ENCODE data around the gene B2M. TPM values are rescaled to one million over a fixed set of nuclear protein-coding genes. Genes with fewer than 3 reads are reported as not detected.

B2M gene
- total and polyA plus RNA-seq, 2 of the 8 experiments (the other 6 are each of a cell fraction or from before 2014, with no cell fraction given), result 78.9 to 907 TPM

DNA sequence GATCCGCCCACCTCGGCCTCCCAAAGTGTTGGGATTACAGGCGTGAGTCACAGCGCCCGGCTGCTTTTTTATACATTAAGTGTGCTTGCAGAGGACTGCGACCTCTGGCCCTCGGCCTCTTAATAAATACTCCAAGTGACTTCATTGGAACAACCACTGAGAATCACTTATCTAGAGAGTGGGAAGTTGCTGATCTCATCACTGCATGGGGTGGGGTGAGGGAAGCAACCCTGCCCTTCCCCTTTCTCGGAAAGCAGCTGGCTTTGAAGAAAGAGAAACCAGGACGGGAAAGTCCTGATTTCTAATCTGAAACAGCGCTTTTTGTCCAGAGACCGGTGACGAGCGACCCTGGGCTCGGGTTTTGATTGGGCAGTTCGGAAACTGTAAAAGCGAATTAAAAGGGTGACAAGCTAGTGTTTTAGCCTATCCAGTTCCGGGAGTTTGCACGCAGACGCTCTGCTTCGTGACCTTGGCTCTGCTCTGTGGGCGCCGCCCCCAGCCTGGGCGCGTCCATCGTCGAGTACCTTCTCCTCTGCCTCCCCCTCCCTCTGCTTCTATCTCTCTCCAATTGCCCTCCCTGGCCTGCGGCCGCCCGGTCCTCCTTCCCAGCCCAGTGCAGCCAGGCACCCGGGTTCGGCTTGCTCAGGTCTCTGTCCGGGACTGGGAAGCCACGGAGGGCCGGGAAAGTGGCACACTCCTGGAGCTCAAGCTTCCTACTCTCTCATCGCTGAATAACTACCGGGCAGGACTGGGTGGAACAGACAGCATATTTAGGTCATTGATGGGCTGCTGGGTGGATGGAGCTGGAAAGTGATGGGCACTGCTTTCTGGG, 17.5 kb downstream of the B2M start:
- H3K79me1 ChIP-seq (ENCODE audit: low read depth, low read length), result no peaks in the 10 kb centered on the region
- no peaks in the 10 kb centered on the region for H3K79me2 ChIP-seq (ENCODE audit: control insufficient read depth in 1 of 2, insufficient read depth in 2 of 2, low read length in 2 of 2)
- peak overlapping the region; percentile 77; the same call in 1 of the 2 replicates for H4K8ac ChIP-seq (ENCODE audit: extremely low read depth, insufficient read depth, low read length)
- H2BK120ac ChIP-seq (replicated peaks; ENCODE audit: low read depth, low read length), result no peak overlapping the region
- H2BK12ac ChIP-seq (ENCODE audit: low read depth, low read length), result peak overlapping the region; percentile 42
- H4K5ac ChIP-seq (ENCODE audit: insufficient read length, low read depth, low read length), result peak overlapping the region; percentile 48
- no peaks in the 10 kb centered on the region for H4K20me1 ChIP-seq (replicated peaks in 1 of 2; ENCODE audit: control insufficient read depth in 1 of 2, insufficient read depth in 2 of 2, low read length in 2 of 2)
- H2AFZ ChIP-seq (ENCODE audit: low read length), result peak overlapping the region; percentile 91
- no peaks in the 10 kb centered on the region for H3K36me3 ChIP-seq (ENCODE audit: control insufficient read depth in 2 of 4, insufficient read depth in 4 of 4, low read length in 3 of 4)
- H2BK15ac ChIP-seq (ENCODE audit: low read length), result peak overlapping the region; percentile 54; the same call in 1 of the 2 replicates
- peak overlapping the region; percentile 51; the same call in 1 of the 2 replicates for H3K27ac ChIP-seq (ENCODE audit: low read depth, low read length)
- peak overlapping the region; percentile 37 for H3K56ac ChIP-seq (replicated peaks; ENCODE audit: insufficient read length, low read depth, low read length)
- ChIA-PET POLR2A (ENCODE audit: partially characterized antibody) (interaction anchor here (0.7 to 6.3 kb wide), 6 partner anchors 9 to 66 kb away, joined by 3 to 64 read pairs (median 6); partner anchors contain the start of genes B2M, PATL2 and SPG11), CTCF (ENCODE audit: partially characterized antibody) (interaction anchor here (0.7 to 4.9 kb wide), 6 partner anchors 9 to 65 kb away, joined by 3 to 31 read pairs (median 11); partner anchors contain the start of gene SPG11)
- H4K91ac ChIP-seq (replicated peaks; ENCODE audit: insufficient read length, low read length), result no peak overlapping the region
- H3K18ac ChIP-seq (ENCODE audit: extremely low read depth, low read length), result peak overlapping the region; percentile 75
- peak overlapping the region; percentile 82 to 87 for H3K4me2 ChIP-seq (ENCODE audit: insufficient read depth in 1 of 2, low read depth in 2 of 2, low read length in 2 of 2)
- H2BK20ac ChIP-seq (ENCODE audit: low read length), result no peak overlapping the region
- H3K9me3 ChIP-seq (ENCODE audit: insufficient read depth in 2 of 2, low read depth in 1 of 2, low read length in 1 of 2), result no peaks in the 10 kb centered on the region
- no peaks in the 10 kb centered on the region for H3K27me3 ChIP-seq (replicated peaks in 1 of 4; ENCODE audit: control insufficient read depth in 3 of 4, extremely low read depth in 1 of 4, insufficient read depth in 3 of 4, low read length in 3 of 4)
- 4% methylated on average over 34 of the region's 36 CpGs; no CpG with 5 or more reads in 1 of the 2 experiments for WGBS, 2 experiments (ENCODE audit: extremely low coverage in 1 of 2, insufficient coverage in 1 of 2, insufficient read length in 1 of 2, insufficient replicate concordance in 2 of 2, low coverage in 1 of 2, low lambda C conversion rate in 2 of 2, missing lambda C conversion rate in 1 of 2)
- peaks cover 0 to 7% (median 4%) of the 10 kb centered on the region in 4 experiments; a peak in 4 of 7 replicates for H3K4me1 ChIP-seq (replicated peaks in 1 of 4; ENCODE audit: control insufficient read depth in 3 of 4, insufficient read depth in 4 of 4, low read length in 3 of 4)
- no peak overlapping the region for H2AK5ac ChIP-seq (ENCODE audit: low read depth, low read length)
- H3K23me2 ChIP-seq (ENCODE audit: low read depth, low read length), result peaks cover 7% of the 10 kb centered on the region
- peak; percentile 84 to 89 for DNase-seq (ENCODE audit: low read depth in 1 of 2, low spot score in 2 of 2)
- FAIRE-seq, result peak; percentile 81
- peak overlapping the region; percentile 80 to 90 (median 90) for H3K4me3 ChIP-seq (ENCODE audit: extremely low read depth in 1 of 4, insufficient read depth in 2 of 4, low read depth in 3 of 4, low read length in 4 of 4)
- H3K4ac ChIP-seq (replicated peaks; ENCODE audit: insufficient read length, low read depth, low read length), result peak overlapping the region; percentile 14
- no peak overlapping the region for H3K14ac ChIP-seq (ENCODE audit: insufficient read length)
- H3K9ac ChIP-seq (replicated peaks in 1 of 4; ENCODE audit: extremely low read depth in 1 of 4, low read depth in 3 of 4, low read length in 3 of 4), result peak overlapping the region in 3 of 4 experiments; percentile 29 to 76 (median 42); a peak in 5 of 7 replicates
- peak overlapping the region; percentile 72 for H2BK5ac ChIP-seq (ENCODE audit: low read depth, low read length)
- no peak overlapping the region for H3K23ac ChIP-seq (ENCODE audit: insufficient read length)
- TF ChIP-seq, protein P1, sequence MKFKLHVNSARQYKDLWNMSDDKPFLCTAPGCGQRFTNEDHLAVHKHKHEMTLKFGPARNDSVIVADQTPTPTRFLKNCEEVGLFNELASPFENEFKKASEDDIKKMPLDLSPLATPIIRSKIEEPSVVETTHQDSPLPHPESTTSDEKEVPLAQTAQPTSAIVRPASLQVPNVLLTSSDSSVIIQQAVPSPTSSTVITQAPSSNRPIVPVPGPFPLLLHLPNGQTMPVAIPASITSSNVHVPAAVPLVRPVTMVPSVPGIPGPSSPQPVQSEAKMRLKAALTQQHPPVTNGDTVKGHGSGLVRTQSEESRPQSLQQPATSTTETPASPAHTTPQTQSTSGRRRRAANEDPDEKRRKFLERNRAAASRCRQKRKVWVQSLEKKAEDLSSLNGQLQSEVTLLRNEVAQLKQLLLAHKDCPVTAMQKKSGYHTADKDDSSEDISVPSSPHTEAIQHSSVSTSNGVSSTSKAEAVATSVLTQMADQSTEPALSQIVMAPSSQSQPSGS (IDR thresholded peaks at IDR 0.05; ENCODE audit: low read length), result no peak; the same call in 1 of the 2 replicates
- TF ChIP-seq RXRA (IDR thresholded peaks at IDR 0.05; ENCODE audit: insufficient read depth, low read depth, low read length) (no peak), BCL11A (IDR thresholded peaks at IDR 0.05; ENCODE audit: low read depth in 2 of 2, low read length in 2 of 2) (no peak), SP2 (IDR thresholded peaks at IDR 0.05; ENCODE audit: low read length) (no peak), TCF12 (IDR thresholded peaks at IDR 0.05; ENCODE audit: low read depth, low read length) (no peak), CEBPB (IDR thresholded peaks at IDR 0.05; ENCODE audit: low read depth, low read length) (no peak)
- TF ChIP-seq, protein P2, sequence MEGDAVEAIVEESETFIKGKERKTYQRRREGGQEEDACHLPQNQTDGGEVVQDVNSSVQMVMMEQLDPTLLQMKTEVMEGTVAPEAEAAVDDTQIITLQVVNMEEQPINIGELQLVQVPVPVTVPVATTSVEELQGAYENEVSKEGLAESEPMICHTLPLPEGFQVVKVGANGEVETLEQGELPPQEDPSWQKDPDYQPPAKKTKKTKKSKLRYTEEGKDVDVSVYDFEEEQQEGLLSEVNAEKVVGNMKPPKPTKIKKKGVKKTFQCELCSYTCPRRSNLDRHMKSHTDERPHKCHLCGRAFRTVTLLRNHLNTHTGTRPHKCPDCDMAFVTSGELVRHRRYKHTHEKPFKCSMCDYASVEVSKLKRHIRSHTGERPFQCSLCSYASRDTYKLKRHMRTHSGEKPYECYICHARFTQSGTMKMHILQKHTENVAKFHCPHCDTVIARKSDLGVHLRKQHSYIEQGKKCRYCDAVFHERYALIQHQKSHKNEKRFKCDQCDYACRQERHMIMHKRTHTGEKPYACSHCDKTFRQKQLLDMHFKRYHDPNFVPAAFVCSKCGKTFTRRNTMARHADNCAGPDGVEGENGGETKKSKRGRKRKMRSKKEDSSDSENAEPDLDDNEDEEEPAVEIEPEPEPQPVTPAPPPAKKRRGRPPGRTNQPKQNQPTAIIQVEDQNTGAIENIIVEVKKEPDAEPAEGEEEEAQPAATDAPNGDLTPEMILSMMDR (IDR thresholded peaks at IDR 0.05; ENCODE audit: control extremely low read depth in 1 of 3, insufficient read depth in 1 of 3, low read depth in 1 of 3, low read length in 3 of 3), result no peak

Data from H1 (cell line).